Keratinocyte (primary cell): ENCODE results near the gene MTMR3. TPM values are rescaled to one million over a fixed set of nuclear protein-coding genes. Genes with fewer than 3 reads are reported as not detected.
"Not testable (repeated sequence)": the region's sequence is repeated elsewhere in the genome, so short reads cannot be mapped to it uniquely, and the experiment has no call there.

Source experiments
- DNase-seq: peaks from one replicate; pipeline ENCODE4 v3.0.0-alpha.2; 2011; ENCODE audit warnings: low read depth, missing footprints, low spot score
- FAIRE-seq: peaks from 2 replicates; lab custom pipeline; 2011; peaks lifted over from hg19 to GRCh38; lab: Jason Lieb, UNC
- H2AFZ ChIP-seq: 2 replicates; pipeline ENCODE4 v1.6.0; 2012; ENCODE audit warnings: low read length, control low read depth, inconsistent platforms; ENCODE audit not compliant: control insufficient read depth
- H3K27ac ChIP-seq: 2 replicates; pipeline ENCODE4 v1.5.1; 2011; ENCODE audit warnings: low read length; ENCODE audit not compliant: control insufficient read depth, insufficient read depth
- H3K27me3 ChIP-seq: 3 replicates; pipeline ENCODE4 v1.6.0; 2011; ENCODE audit warnings: low read length; ENCODE audit not compliant: control insufficient read depth, insufficient read depth; ENCODE audit errors: extremely low read depth
- H3K36me3 ChIP-seq, 2 experiments: 2 replicates in 1 of 2; 3 replicates in 1 of 2; pipeline ENCODE4 v1.5.1; 2011; ENCODE audit warnings: low read length in 2 of 2, mild to moderate bottlenecking in 1 of 2; ENCODE audit not compliant: control insufficient read depth in 2 of 2, insufficient read depth in 2 of 2; ENCODE audit errors: extremely low read depth in 1 of 2
- H3K4me1 ChIP-seq: 3 replicates; pipeline ENCODE4 v1.5.1; 2011; ENCODE audit warnings: low read length; ENCODE audit not compliant: control insufficient read depth, insufficient read depth; ENCODE audit errors: extremely low read depth
- H3K4me2 ChIP-seq: 3 replicates; pipeline ENCODE4 v1.6.0; 2011; ENCODE audit warnings: low read depth, low read length; ENCODE audit not compliant: control insufficient read depth, insufficient read depth; ENCODE audit errors: extremely low read depth
- H3K4me3 ChIP-seq, 3 experiments: fragments of 200-600 bp in 1 of 3; sonication (generic) in 1 of 3; 2 replicates in 2 of 3; 3 replicates in 1 of 3; pipeline ENCODE4 v1.5.1; 2011 to 2016; ENCODE audit warnings: low read length in 3 of 3, mild to moderate bottlenecking in 3 of 3, control low read depth in 2 of 3, inconsistent platforms in 1 of 3, low read depth in 1 of 3, mixed read lengths in 1 of 3, mixed run types in 1 of 3, moderate library complexity in 1 of 3; ENCODE audit not compliant: control insufficient read depth in 2 of 3, insufficient read depth in 2 of 3; ENCODE audit errors: extremely low read depth in 1 of 3
- H3K79me2 ChIP-seq: 2 replicates; pipeline ENCODE4 v1.6.0; 2012; ENCODE audit warnings: low read length; ENCODE audit not compliant: control insufficient read depth, insufficient read depth
- H3K9ac ChIP-seq: 3 replicates; pipeline ENCODE4 v1.6.0; 2011; ENCODE audit warnings: low read length; ENCODE audit not compliant: control insufficient read depth, insufficient read depth; ENCODE audit errors: extremely low read depth
- H3K9me1 ChIP-seq: 3 replicates; pipeline ENCODE4 v1.6.0; 2011; ENCODE audit warnings: low read length; ENCODE audit not compliant: control insufficient read depth, insufficient read depth; ENCODE audit errors: extremely low read depth
- H3K9me3 ChIP-seq: 2 replicates; pipeline ENCODE4 v1.5.1; 2012; ENCODE audit warnings: low read depth, low read length; ENCODE audit not compliant: control insufficient read depth
- H4K20me1 ChIP-seq: 3 replicates; pipeline ENCODE4 v1.6.0; 2011; ENCODE audit warnings: low read length; ENCODE audit not compliant: control insufficient read depth, insufficient read depth; ENCODE audit errors: extremely low read depth
- EZH2 ChIP-seq: IDR thresholded peaks from one replicate; pipeline ENCODE4 v1.6.1; 2012; ENCODE audit warnings: inconsistent platforms, mild to moderate bottlenecking, low read length, moderate library complexity
- dilution Hi-C: fragments of 300-500 bp; cut with MboI; formaldehyde crosslinking; loops from one replicate; pipeline ENCODE4 v1.7.0; 2020; ENCODE audit warnings: low sequenced_read_pairs; ENCODE audit not compliant: extremely low pct_ligation_motif_present
- polyA plus RNA-seq, 5 experiments: library from polyadenylated mRNA; depleted of rRNA in 3 of 5; stranded (reverse) in 3 of 5; stranded (forward) in 1 of 5; unstranded in 1 of 5; fragments of >200 nt; gene quantifications; 1 replicate in 1 of 5; 2 replicates in 3 of 5; 3 replicates in 1 of 5; pipeline versions ENCODE4 v1.2.1 to v1.2.3, GENCODE V29; 2011 to 2012; ENCODE audit warnings: missing spikeins in 2 of 5, low read depth in 1 of 5, low replicate concordance in 1 of 5
- TF ChIP-seq, protein P1 (sequence below), 3 experiments: IDR thresholded peaks in 1 of 3; conservative IDR thresholded peaks in 1 of 3; optimal IDR thresholded peaks in 1 of 3; 2 replicates in 2 of 3; 3 replicates in 1 of 3; pipeline versions ENCODE3 to v1.5.1; 2011; ENCODE audit warnings: low read length in 3 of 3, mild to moderate bottlenecking in 3 of 3, moderate library complexity in 2 of 3, control low read depth in 1 of 3, inconsistent platforms in 1 of 3; ENCODE audit not compliant: insufficient read depth in 2 of 3; ENCODE audit errors: extremely low read depth in 1 of 3

Gene MTMR3
- polyA plus RNA-seq, 1 donor (not counting 4 experiments of a cell fraction or from before 2014, with no cell fraction given) = 16.5 TPM

DNA sequence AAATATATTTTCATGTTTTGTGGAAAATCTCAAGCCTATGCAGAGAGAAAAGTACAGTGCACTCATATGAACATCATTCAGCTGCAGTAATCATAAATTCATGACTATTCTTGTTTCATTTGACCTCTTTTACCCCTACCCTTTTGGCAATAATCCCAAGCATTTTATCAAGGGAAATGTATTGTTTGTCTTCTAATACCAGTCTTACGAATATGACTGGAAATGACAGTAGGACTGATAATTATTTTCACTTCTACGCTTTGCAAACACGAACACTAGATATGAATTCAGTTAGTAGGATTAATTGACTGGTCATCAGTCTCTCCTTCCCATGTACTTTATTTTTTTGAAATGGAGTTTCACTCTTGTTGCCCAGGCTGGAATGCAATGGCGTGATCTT lies 90.3 kb downstream of the MTMR3 start:
- Histone ChIP-seq H3K9ac (no peak overlapping the region), H2AFZ (no peak overlapping the region), H3K4me3 (no peak overlapping the region), H3K4me2 (no peak overlapping the region), H3K79me2 (no peaks in the 10 kb centered on the region), H3K27ac (no peak overlapping the region), H4K20me1 (no peaks in the 10 kb centered on the region), H3K9me3 (no peaks in the 10 kb centered on the region), H3K9me1 (no peaks in the 10 kb centered on the region), H3K27me3 (no peaks in the 10 kb centered on the region), H3K36me3 (no peaks in the 10 kb centered on the region), H3K4me1 (no peaks in the 10 kb centered on the region)
- TF ChIP-seq, protein P1, sequence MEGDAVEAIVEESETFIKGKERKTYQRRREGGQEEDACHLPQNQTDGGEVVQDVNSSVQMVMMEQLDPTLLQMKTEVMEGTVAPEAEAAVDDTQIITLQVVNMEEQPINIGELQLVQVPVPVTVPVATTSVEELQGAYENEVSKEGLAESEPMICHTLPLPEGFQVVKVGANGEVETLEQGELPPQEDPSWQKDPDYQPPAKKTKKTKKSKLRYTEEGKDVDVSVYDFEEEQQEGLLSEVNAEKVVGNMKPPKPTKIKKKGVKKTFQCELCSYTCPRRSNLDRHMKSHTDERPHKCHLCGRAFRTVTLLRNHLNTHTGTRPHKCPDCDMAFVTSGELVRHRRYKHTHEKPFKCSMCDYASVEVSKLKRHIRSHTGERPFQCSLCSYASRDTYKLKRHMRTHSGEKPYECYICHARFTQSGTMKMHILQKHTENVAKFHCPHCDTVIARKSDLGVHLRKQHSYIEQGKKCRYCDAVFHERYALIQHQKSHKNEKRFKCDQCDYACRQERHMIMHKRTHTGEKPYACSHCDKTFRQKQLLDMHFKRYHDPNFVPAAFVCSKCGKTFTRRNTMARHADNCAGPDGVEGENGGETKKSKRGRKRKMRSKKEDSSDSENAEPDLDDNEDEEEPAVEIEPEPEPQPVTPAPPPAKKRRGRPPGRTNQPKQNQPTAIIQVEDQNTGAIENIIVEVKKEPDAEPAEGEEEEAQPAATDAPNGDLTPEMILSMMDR (optimal IDR thresholded peaks at IDR 0.05 in 1 of 3, IDR thresholded peaks at IDR 0.05 in 1 of 3, conservative IDR thresholded peaks at IDR 0.05 in 1 of 3; ENCODE audit: extremely low read depth in 1 of 3, insufficient read depth in 2 of 3, low read length in 3 of 3) = no peak
- TF ChIP-seq EZH2 = no peak
- DNase-seq (no peak), FAIRE-seq (no peak)
- dilution Hi-C loops = no loop called here

DNA sequence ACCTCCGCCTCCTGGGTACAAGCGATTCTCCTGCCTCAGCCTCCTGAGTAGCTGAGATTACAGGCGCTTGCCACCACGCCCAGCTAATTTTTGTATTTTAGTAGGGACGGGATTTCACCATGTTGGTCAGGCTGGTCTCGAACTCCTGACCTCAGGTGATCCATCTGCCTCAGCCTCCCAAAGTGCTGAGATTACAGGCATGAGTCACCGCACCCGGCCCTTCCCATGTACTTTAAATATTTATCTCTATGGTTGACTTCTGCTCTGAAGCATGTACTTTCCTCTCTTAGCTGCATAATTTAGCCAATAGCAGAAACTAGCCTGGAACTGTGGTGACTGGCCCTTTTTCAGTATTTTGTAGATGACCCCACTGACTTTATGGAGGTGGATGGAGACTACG lies 90.7 kb downstream of the MTMR3 start:
- dilution Hi-C loops, H4K20me1 ChIP-seq, FAIRE-seq, H3K4me2 ChIP-seq, H2AFZ ChIP-seq, H3K79me2 ChIP-seq, H3K27me3 ChIP-seq, H3K27ac ChIP-seq, H3K9me1 ChIP-seq, H3K36me3 ChIP-seq, H3K9me3 ChIP-seq, H3K4me3 ChIP-seq, DNase-seq, H3K4me1 ChIP-seq, H3K9ac ChIP-seq: not testable (repeated sequence)

GRCh38 chr22:29975494-29975893 lies 92.5 kb downstream of the MTMR3 start:
- no peaks in the 10 kb centered on the region for H3K79me2 ChIP-seq
- H3K9me1 ChIP-seq = no peaks in the 10 kb centered on the region
- no peaks in the 10 kb centered on the region for H4K20me1 ChIP-seq
- H3K4me2 ChIP-seq = no peak overlapping the region
- H2AFZ ChIP-seq = no peak overlapping the region
- no peak for FAIRE-seq
- dilution Hi-C loops = no loop called here
- H3K27me3 ChIP-seq = no peaks in the 10 kb centered on the region
- no peaks in the 10 kb centered on the region for H3K36me3 ChIP-seq
- H3K4me3 ChIP-seq = no peak overlapping the region
- no peaks in the 10 kb centered on the region for H3K9me3 ChIP-seq
- DNase-seq = no peak
- H3K9ac ChIP-seq = no peak overlapping the region
- H3K27ac ChIP-seq = no peak overlapping the region
- TF ChIP-seq, protein P1 (optimal IDR thresholded peaks at IDR 0.05 in 1 of 3, IDR thresholded peaks at IDR 0.05 in 1 of 3, conservative IDR thresholded peaks at IDR 0.05 in 1 of 3; ENCODE audit: extremely low read depth in 1 of 3, insufficient read depth in 2 of 3, low read length in 3 of 3) = no peak
- peaks cover 14% of the 10 kb centered on the region for H3K4me1 ChIP-seq
